Hippocampal formation (tissue), 2 donors: ENCODE measurements around the gene RABEP2.
"Not testable (repeated sequence)": the region's sequence is repeated elsewhere in the genome, so short reads cannot be mapped to it uniquely, and the experiment has no call there.

Experiments used
- DNase-seq, 2 donors: peaks; one replicate each; lab custom pipeline; 2025; lab: John Stamatoyannopoulos, UW

RABEP2 gene

DNA sequence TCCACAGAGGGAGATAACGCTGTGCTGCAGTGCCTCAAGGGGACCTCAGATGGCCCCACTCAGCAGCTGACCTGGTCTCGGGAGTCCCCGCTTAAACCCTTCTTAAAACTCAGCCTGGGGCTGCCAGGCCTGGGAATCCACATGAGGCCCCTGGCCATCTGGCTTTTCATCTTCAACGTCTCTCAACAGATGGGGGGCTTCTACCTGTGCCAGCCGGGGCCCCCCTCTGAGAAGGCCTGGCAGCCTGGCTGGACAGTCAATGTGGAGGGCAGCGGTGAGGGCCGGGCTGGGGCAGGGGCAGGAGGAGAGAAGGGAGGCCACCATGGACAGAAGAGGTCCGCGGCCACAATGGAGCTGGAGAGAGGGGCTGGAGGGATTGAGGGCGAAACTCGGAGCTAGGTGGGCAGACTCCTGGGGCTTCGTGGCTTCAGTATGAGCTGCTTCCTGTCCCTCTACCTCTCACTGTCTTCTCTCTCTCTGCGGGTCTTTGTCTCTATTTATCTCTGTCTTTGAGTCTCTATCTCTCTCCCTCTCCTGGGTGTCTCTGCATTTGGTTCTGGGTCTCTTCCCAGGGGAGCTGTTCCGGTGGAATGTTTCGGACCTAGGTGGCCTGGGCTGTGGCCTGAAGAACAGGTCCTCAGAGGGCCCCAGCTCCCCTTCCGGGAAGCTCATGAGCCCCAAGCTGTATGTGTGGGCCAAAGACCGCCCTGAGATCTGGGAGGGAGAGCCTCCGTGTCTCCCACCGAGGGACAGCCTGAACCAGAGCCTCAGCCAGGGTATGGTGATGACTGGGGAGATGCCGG, 7.5 kb upstream of the RABEP2 start:
- DNase-seq, result no peak

GRCh38 chr16:28931801-28932225, 6.8 kb upstream of the RABEP2 start, which contains the start of gene CD19:
CD19 (plus strand) TSS chr16:28931971; CDS start chr16:28932001, 30 bp downstream.
- DNase-seq, result no peak

DNA sequence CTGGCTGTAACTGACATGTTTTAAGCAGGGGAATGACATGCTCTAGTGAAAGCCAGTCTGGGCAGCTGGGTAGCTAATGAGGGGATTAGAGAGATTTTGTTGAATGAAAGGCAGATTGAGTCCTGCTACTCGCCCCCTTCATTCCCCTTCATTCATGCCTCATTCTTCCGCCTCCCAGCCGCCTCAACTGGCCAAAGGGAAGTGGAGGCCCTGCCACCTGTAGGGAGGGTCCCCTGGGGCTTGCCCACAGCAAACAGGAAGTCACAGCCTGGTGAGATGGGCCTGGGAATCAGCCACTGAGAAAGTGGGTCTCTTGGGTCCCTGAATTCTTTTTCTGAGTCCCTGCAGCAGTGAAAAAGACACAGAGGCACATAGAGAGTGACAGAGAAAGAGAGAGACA, 5.6 kb upstream of the RABEP2 start:
- DNase-seq, result no peak

DNA sequence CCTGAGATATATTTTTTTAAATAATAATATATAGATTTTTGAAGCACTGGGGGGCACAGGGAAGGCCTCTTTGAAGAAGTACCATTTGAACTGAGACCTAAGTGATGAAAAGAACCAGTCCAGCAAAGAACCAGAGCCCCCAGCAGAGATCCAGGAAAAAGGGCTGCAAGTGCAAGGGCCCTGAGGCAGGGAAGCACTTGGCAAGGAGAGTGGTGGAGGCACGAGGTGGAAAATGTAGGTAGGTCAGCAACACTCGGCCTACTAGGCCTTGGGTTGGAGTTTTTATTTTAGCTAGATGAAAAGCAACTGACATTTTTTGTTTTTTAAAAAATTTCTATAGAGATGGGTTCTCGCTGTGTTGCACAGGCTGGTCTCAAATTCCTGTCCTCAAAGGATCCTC, 5.2 kb upstream of the RABEP2 start:
- DNase-seq, result no peak

GRCh38 chr16:28927815-28928214, 2.8 kb upstream of the RABEP2 start:
- DNase-seq, result no peak

- not testable (repeated sequence) for DNase-seq
Measured at GRCh38 chr16:28926284-28926683, 1.2 kb upstream of the RABEP2 start.

- DNase-seq, result peak in 1 of 2 donors; percentile 66
Measured at GRCh38 chr16:28925386-28926228, 569 bp upstream of the RABEP2 start.

DNA sequence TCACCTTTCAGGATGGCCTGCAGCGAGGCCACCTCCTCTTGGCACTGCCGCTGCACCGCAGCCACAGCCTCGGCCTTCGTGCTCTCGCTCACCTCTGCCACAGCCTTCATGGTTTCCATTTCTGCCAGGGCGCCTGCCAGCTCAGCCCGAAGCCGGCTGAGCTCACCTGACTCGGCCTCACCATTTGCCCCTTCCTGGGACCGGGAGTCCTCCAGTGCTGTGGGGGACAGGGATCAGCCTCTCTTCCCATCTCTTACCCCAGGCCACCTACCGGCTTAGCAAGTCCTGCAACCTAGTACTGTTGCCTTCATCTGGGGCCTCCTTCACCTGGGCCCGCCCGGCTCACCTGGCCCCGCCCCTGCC, 658 bp downstream of the RABEP2 start:
- DNase-seq, result no peak

GRCh38 chr16:28923652-28924398, 1.2 kb downstream of the RABEP2 start:
- no peak for DNase-seq

- no peak for DNase-seq
Measured at GRCh38 chr16:28923231-28923587, 1.8 kb downstream of the RABEP2 start.

- no peak for DNase-seq
Measured at GRCh38 chr16:28918698-28919097, 6.3 kb downstream of the RABEP2 start.

DNA sequence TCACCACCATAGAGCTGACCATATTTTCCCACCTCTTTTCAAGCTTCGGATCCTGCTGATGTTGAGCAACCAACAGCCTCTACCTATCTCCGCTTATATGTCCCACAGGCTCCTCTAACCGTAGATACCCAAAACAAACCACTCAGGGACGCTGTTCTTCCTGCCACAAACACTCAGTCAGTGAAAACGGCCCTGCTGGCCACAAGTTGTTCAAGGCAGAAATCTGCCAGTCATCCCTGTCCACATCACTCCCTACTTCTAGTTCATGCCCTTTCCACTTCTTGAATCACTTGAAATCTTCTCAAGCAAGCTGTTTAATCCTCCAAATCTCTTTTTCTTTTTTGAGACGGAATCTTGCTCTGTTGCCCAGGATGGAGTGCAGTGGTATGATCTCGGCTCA, 7.9 kb downstream of the RABEP2 start:
- no peak for DNase-seq

DNA sequence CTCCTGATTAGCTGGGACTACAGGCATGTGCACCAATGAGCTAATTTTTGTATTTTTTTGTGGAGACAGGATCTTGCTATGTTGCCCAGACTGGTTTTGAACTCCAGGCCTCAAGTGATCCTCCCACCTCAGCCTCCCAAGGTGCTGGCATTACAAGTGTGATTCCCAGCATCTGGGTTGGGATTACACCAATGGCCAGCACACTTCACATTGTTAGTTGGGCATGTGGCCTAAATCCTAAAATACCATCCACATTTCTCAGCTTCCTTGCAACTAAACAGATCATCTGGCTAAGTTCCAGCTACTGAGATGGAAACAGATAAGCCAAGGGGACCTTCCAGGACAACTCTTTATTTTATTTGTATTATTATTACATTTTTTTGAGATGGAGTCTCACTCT, 9.9 kb downstream of the RABEP2 start:
- DNase-seq, result no peak

DNA sequence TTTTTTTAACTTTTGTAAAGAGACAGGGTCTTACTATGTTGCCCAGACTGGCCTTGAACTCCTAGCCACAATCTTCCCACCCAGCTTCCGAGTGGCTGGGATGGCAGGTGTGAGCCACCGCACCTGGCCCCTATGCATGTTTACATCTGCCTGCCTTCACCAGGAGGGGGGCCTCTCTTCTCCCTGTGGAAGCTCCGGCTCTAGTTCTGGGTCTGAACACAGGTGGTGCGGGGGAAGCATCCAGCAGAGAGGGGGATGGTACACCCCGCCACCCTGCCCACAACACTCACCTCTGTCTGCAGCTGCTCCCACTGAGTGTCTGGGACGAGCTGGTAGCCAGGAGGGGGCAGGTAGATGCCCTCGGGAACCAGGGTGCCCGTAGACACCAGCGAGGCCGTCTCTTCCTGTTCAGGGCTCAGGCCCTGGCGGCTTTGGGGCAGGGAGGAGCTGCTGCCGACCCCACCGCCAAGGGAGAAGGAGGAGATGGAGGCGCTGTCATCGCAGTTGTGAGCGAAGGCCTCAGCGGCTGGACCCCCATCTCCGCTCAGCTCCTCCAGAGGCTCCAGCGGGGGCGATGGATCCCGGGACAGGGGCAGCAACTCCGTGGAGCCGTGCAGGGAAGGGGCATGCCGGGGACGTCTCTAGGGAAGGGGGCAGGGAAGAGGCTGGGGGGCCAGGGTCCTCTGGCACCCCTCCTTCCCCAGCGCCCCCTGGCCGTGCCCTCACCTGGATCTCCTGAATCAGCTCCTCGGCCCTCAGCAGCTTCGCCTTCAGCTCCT, 10.9 kb downstream of the RABEP2 start:
- no peak for DNase-seq

- no peak for DNase-seq
Measured at GRCh38 chr16:28912558-28912957, 12.5 kb downstream of the RABEP2 start.

- DNase-seq, result no peak
Measured at GRCh38 chr16:28910086-28911031, 14.7 kb downstream of the RABEP2 start.

GRCh38 chr16:28905800-28906372, 19.2 kb downstream of the RABEP2 start:
- no peak for DNase-seq

DNA sequence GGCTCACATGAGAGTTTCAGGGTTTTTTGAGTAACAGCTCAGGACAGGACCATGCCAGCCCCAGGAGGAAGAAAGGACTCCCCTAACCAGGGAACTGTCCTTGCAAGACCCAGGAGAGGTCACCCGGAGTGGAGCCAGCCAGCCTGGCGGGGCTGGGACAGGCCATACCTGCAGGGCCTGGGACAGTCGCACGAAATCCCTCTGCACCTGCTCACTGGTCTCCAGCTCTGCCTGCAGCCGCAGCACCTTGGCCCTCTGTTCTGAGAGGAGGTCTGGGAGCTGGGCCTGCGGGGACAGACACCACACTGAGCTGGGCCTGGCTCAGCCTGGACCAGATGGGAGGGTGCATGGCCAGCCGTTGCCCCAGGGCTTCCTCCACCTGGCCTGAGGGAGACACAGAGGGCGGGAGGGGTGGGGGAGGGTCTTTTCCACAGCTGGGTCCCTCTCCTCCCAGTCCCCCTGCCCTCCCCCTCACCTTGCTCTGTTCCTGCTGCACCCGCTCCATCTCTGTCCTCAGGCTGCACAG, 19.7 kb downstream of the RABEP2 start:
- no peak for DNase-seq

- no peak for DNase-seq
Measured at GRCh38 chr16:28904828-28905227, 20.2 kb downstream of the RABEP2 start.

GRCh38 chr16:28904363-28904762, 20.7 kb downstream of the RABEP2 start:
- no peak for DNase-seq
